CD4-positive, alpha-beta T cell (primary cell): ENCODE data around the gene RPL12. TPM values are rescaled to one million over a fixed set of nuclear protein-coding genes. Genes with fewer than 3 reads are reported as not detected.
A peak's percentile ranks its signal among the peaks of the same experiment; 100 is the strongest.

Experiments
- ATAC-seq: fragments of 200-7000 bp; cut with Tn5 transposase; one replicate; pipeline ENCODE4 v1.10.0; 2022; ENCODE audit warnings: mild to moderate bottlenecking; ENCODE audit not compliant: poor library complexity
- CTCF ChIA-PET: fragments of 350-600 bp; sonication (Branson Sonifier 250); formaldehyde crosslinking; loops from one replicate; lab custom pipeline; 2021; ENCODE audit warnings: antibody characterized with exemption, inconsistent platforms; lab: Charles Lee
- POLR2A ChIA-PET: fragments of 350-600 bp; sonication (Branson Sonifier 250); formaldehyde crosslinking; loops from one replicate; lab custom pipeline; 2021; ENCODE audit warnings: antibody characterized with exemption, inconsistent platforms; lab: Charles Lee
- DNase-seq, 14 experiments: peaks; one replicate each; pipeline ENCODE4 v3.0.0-alpha.2; 2013 to 2020; ENCODE audit warnings: mixed read lengths in 2 of 14
- H3K27ac ChIP-seq, 2 donors: one replicate each; pipeline versions ENCODE4 v1.5.1 to v1.7.0; 2013; ENCODE audit warnings: low read length in 2 of 2, low read depth in 1 of 2, mild to moderate bottlenecking in 1 of 2
- H3K27me3 ChIP-seq, 2 experiments: 1 replicate in 1 of 2; 2 replicates in 1 of 2; pipeline versions ENCODE4 v1.6.1 to v1.7.0; 2013; ENCODE audit warnings: low read length in 2 of 2, control low read depth in 1 of 2, mild to moderate bottlenecking in 1 of 2, moderate library complexity in 1 of 2; ENCODE audit not compliant: insufficient read depth in 2 of 2, control insufficient read depth in 1 of 2
- H3K36me3 ChIP-seq: one replicate; pipeline ENCODE4 v1.6.1; 2013; ENCODE audit warnings: low read length, control low read depth; ENCODE audit not compliant: insufficient read depth
- H3K4me1 ChIP-seq: one replicate; pipeline ENCODE4 v1.6.1; 2013; ENCODE audit warnings: low read length, control low read depth; ENCODE audit not compliant: insufficient read depth
- H3K4me3 ChIP-seq: one replicate; pipeline ENCODE4 v1.5.1; 2013; ENCODE audit warnings: mild to moderate bottlenecking, low read length, moderate library complexity
- H3K9me3 ChIP-seq, 2 experiments: 1 replicate in 1 of 2; 2 replicates in 1 of 2; pipeline versions ENCODE4 v1.6.1 to v1.7.0; 2013; ENCODE audit warnings: low read length in 2 of 2, mild to moderate bottlenecking in 2 of 2, control low read depth in 1 of 2, moderate library complexity in 1 of 2; ENCODE audit not compliant: control insufficient read depth in 1 of 2, insufficient read depth in 1 of 2
- H3K27ac Mint-ChIP-seq: one replicate; pipeline ENCODE4 v1.8.0; 2020; ENCODE audit warnings: mixed read lengths
- H3K27me3 Mint-ChIP-seq: one replicate; pipeline ENCODE4 v1.8.0; 2021; ENCODE audit warnings: mixed read lengths
- H3K36me3 Mint-ChIP-seq: one replicate; pipeline ENCODE4 v1.8.0; 2021; ENCODE audit warnings: low read depth, mixed read lengths
- H3K4me1 Mint-ChIP-seq: one replicate; pipeline ENCODE4 v1.8.0; 2021; ENCODE audit warnings: low read depth, mixed read lengths
- H3K4me3 Mint-ChIP-seq: one replicate; pipeline ENCODE4 v1.8.0; 2020; ENCODE audit warnings: mild to moderate bottlenecking, mixed read lengths
- H3K9me3 Mint-ChIP-seq: one replicate; pipeline ENCODE4 v1.8.0; 2020; ENCODE audit warnings: mixed read lengths
- CTCF ChIP-seq: fragments of 200-600 bp; IDR thresholded peaks from one replicate; pipeline ENCODE4 v1.8.0; 2022; ENCODE audit warnings: antibody characterized with exemption, mild to moderate bottlenecking
- intact Hi-C, 2 experiments: fragments of 100-400 bp; cut with DNase I in 1 of 2; cut with micrococcal nuclease in 1 of 2; formaldehyde crosslinking; loops; one replicate each; pipeline versions ENCODE4 v1.15.1 to v1.9.0; 2023 to 2025; cut with DNase I, micrococcal nuclease
- total RNA-seq, 174 experiments: library from RNA in 2 of 174; stranded (reverse) in 2 of 174; gene quantifications; one replicate each; pipeline ENCODE4 v1.2.3 and lab custom pipeline; 2021 to 2026

RPL12 gene
- total RNA-seq, 2 experiments from 2014 or later = 1,884 to 1,993 TPM

GRCh38 chr9:127437497-127438264 lies 13.5 kb downstream of the RPL12 start:
- Mint-ChIP-seq H3K36me3 (peaks cover 96% of the 10 kb centered on the region), H3K9me3 (no peaks in the 10 kb centered on the region), H3K27me3 (no peaks in the 10 kb centered on the region), H3K4me1 (peaks cover 15% of the 10 kb centered on the region), H3K4me3 (no peak overlapping the region), H3K27ac (peak overlapping the region; percentile 63)
- POLR2A ChIA-PET = interaction anchor here (0.7 kb wide), 1 partner anchor 14 kb away, joined by 3 read pairs; the partner anchor contains the start of genes LRSAM1 and RPL12
- Histone ChIP-seq H3K27ac (no peak overlapping the region), H3K9me3 (no peaks in the 10 kb centered on the region), H3K4me3 (no peak overlapping the region), H3K36me3 (peaks cover 82% of the 10 kb centered on the region), H3K4me1 (peaks cover 28% of the 10 kb centered on the region), H3K27me3 (no peaks in the 10 kb centered on the region)
- peak in 7 of 14 experiments; percentile 4 to 63 (median 34) for DNase-seq
- intact Hi-C loops = no loop called here
- peak; percentile 83 for ATAC-seq
- CTCF ChIA-PET = interaction anchor here (0.5 to 0.9 kb wide), 5 partner anchors 9 to 452 kb away, joined by 3 to 4 read pairs (median 3); no protein-coding TSS in a partner anchor
- no peak for TF ChIP-seq CTCF

- POLR2A ChIA-PET = no interaction called here
- peaks cover 25% of the 10 kb centered on the region for H3K4me1 Mint-ChIP-seq
- Histone ChIP-seq H3K4me3 (no peak overlapping the region), H3K9me3 (no peaks in the 10 kb centered on the region), H3K27me3 (no peaks in the 10 kb centered on the region), H3K27ac (no peak overlapping the region), H3K4me1 (peaks cover 18% of the 10 kb centered on the region), H3K36me3 (peaks cover 55% of the 10 kb centered on the region)
- H3K27ac Mint-ChIP-seq = no peak overlapping the region
- H3K4me3 Mint-ChIP-seq = no peak overlapping the region
- no peaks in the 10 kb centered on the region for H3K9me3 Mint-ChIP-seq
- intact Hi-C loops = no loop called here
- peaks cover 78% of the 10 kb centered on the region for H3K36me3 Mint-ChIP-seq
- TF ChIP-seq CTCF = no peak
- H3K27me3 Mint-ChIP-seq = no peaks in the 10 kb centered on the region
- CTCF ChIA-PET = no interaction called here
- no peak for ATAC-seq
- peak in 1 of 14 experiments; percentile 0 for DNase-seq
These were observed 20.8 kb downstream of the RPL12 start for GRCh38 chr9:127430415-127430814.

- POLR2A ChIA-PET = no interaction called here
- Mint-ChIP-seq H3K36me3 (peaks cover 75% of the 10 kb centered on the region), H3K27me3 (no peaks in the 10 kb centered on the region), H3K4me3 (peak overlapping the region; percentile 38), H3K9me3 (no peaks in the 10 kb centered on the region), H3K4me1 (peaks cover 46% of the 10 kb centered on the region), H3K27ac (no peak overlapping the region)
- H3K4me1 ChIP-seq = peaks cover 31% of the 10 kb centered on the region
- CTCF ChIA-PET = no interaction called here
- intact Hi-C loops = loop anchor here in 1 of 2 experiments (10.0 kb wide), 1 partner anchor 514 kb away; the partner anchor contains the start of gene RALGPS1
- H3K36me3 ChIP-seq = peaks cover 36% of the 10 kb centered on the region
- H3K4me3 ChIP-seq = no peak overlapping the region
- no peak for ATAC-seq
- no peak for TF ChIP-seq CTCF
- H3K9me3 ChIP-seq = no peaks in the 10 kb centered on the region
- H3K27ac ChIP-seq = no peak overlapping the region
- peak in 1 of 14 experiments; percentile 0 for DNase-seq
- H3K27me3 ChIP-seq = no peaks in the 10 kb centered on the region
These were observed 22.9 kb downstream of the RPL12 start for GRCh38 chr9:127428348-127428747.
